Measurements from ENCODE around the gene OPN3.

OPN3 gene

GRCh38 chr1:241678536-241678935 lies 38.4 kb upstream of the OPN3 start:
- ChIA-PET POLR2A (no interaction called here), CTCF (interaction anchor here (0.9 to 1.7 kb wide), 3 partner anchors 9 to 68 kb away, joined by 3 to 6 read pairs (median 5); no protein-coding TSS in a partner anchor)
- DNase-seq (ENCODE audit: extremely low spot score) = no peak
- no peak for TF ChIP-seq CTCF (IDR thresholded peaks at IDR 0.05; ENCODE audit: control extremely low read depth, extremely low read depth, low read depth, missing control alignments)

GRCh38 chr1:241677201-241677600 lies 37.0 kb upstream of the OPN3 start:
- ChIA-PET POLR2A (no interaction called here), CTCF (interaction anchor here (0.8 kb wide), 1 partner anchor 66 kb away, joined by 4 read pairs; no protein-coding TSS in a partner anchor)

GRCh38 chr1:241675983-241676382 lies 35.8 kb upstream of the OPN3 start:
- DNase-seq (ENCODE audit: extremely low spot score) = no peak
- POLR2A ChIA-PET = no interaction called here
- CTCF ChIA-PET = interaction anchor here (0.9 kb wide), 1 partner anchor 16 kb away, joined by 3 read pairs; no protein-coding TSS in a partner anchor

More at GRCh38 chr1:241677201-241677600, 37.0 kb upstream of the OPN3 start:
- DNase-seq (ENCODE audit: extremely low spot score) = peak; percentile 62
- TF ChIP-seq CTCF (IDR thresholded peaks at IDR 0.05; ENCODE audit: control extremely low read depth, extremely low read depth, low read depth, missing control alignments) = no peak

GRCh38 chr1:241674805-241675384 lies 34.7 kb upstream of the OPN3 start:
- POLR2A ChIA-PET = no interaction called here
- no peak for DNase-seq (ENCODE audit: extremely low spot score)
- CTCF ChIA-PET = interaction anchor here (1.6 kb wide), 1 partner anchor 64 kb away, joined by 4 read pairs; no protein-coding TSS in a partner anchor

More at GRCh38 chr1:241675983-241676382, 35.8 kb upstream of the OPN3 start:
- no peak for TF ChIP-seq CTCF (IDR thresholded peaks at IDR 0.05; ENCODE audit: control extremely low read depth, extremely low read depth, low read depth, missing control alignments)

GRCh38 chr1:241672301-241672700 lies 32.1 kb upstream of the OPN3 start:
- no peak for TF ChIP-seq CTCF (IDR thresholded peaks at IDR 0.05; ENCODE audit: control extremely low read depth, extremely low read depth, low read depth, missing control alignments)
- POLR2A ChIA-PET = no interaction called here
- CTCF ChIA-PET = interaction anchor here (1.7 kb wide), 1 partner anchor 11 kb away, joined by 4 read pairs; no protein-coding TSS in a partner anchor
- no peak for DNase-seq (ENCODE audit: extremely low spot score)

More at GRCh38 chr1:241674805-241675384, 34.7 kb upstream of the OPN3 start:
- TF ChIP-seq CTCF (IDR thresholded peaks at IDR 0.05; ENCODE audit: control extremely low read depth, extremely low read depth, low read depth, missing control alignments) = no peak

- ChIA-PET POLR2A (no interaction called here), CTCF (interaction anchor here (2.5 kb wide), 1 partner anchor 13 kb away, joined by 9 read pairs; no protein-coding TSS in a partner anchor)
- no peak for DNase-seq (ENCODE audit: extremely low spot score)
- TF ChIP-seq CTCF (IDR thresholded peaks at IDR 0.05; ENCODE audit: control extremely low read depth, extremely low read depth, low read depth, missing control alignments) = no peak
Measured at GRCh38 chr1:241666419-241666818, 26.2 kb upstream of the OPN3 start.
